ENCODE data around the gene MTHFD1L. TPM values are rescaled to one million over a fixed set of nuclear protein-coding genes. Genes with fewer than 3 reads are reported as not detected.

MTHFD1L gene
- total and polyA plus RNA-seq, 2 donors = 4.6 to 13.7 TPM

- 60% methylated on average over 7 of the region's 7 CpGs for WGBS
- Histone ChIP-seq H3K4me1 (ENCODE audit: insufficient read depth) (no peaks in the 10 kb centered on the region), H3K27ac (ENCODE audit: low read depth) (no peak overlapping the region), H3K36me3 (ENCODE audit: insufficient read depth) (no peaks in the 10 kb centered on the region), H3K4me3 (ENCODE audit: low read depth, low read length) (no peak overlapping the region)
- DNase-seq (ENCODE audit: extremely low spot score) = no peak
Observed at GRCh38 chr6:150940941-150941340, 75.4 kb downstream of the MTHFD1L start.

GRCh38 chr6:150949526-150949925, 84.0 kb downstream of the MTHFD1L start:
- no peak for DNase-seq (ENCODE audit: extremely low spot score)
- WGBS = 94% methylated on average over 11 of the region's 11 CpGs
- Histone ChIP-seq H3K4me1 (ENCODE audit: insufficient read depth) (no peaks in the 10 kb centered on the region), H3K27ac (ENCODE audit: low read depth) (no peak overlapping the region), H3K36me3 (ENCODE audit: insufficient read depth) (peaks cover 2% of the 10 kb centered on the region), H3K4me3 (ENCODE audit: low read depth, low read length) (no peak overlapping the region)

GRCh38 chr6:150953851-150954250, 88.3 kb downstream of the MTHFD1L start:
- WGBS = 64% methylated on average over 5 of the region's 5 CpGs
- no peak overlapping the region for H3K4me3 ChIP-seq (ENCODE audit: low read depth, low read length)
- H3K4me1 ChIP-seq (ENCODE audit: insufficient read depth) = no peaks in the 10 kb centered on the region
- no peak for DNase-seq (ENCODE audit: extremely low spot score)
- peaks cover 2% of the 10 kb centered on the region for H3K36me3 ChIP-seq (ENCODE audit: insufficient read depth)
- no peak overlapping the region for H3K27ac ChIP-seq (ENCODE audit: low read depth)

GRCh38 chr6:150959166-150959565, 93.7 kb downstream of the MTHFD1L start:
- DNase-seq (ENCODE audit: extremely low spot score) = no peak
- WGBS = 45% methylated on average over 4 of the region's 4 CpGs
- Histone ChIP-seq H3K36me3 (ENCODE audit: insufficient read depth) (no peaks in the 10 kb centered on the region), H3K4me3 (ENCODE audit: low read depth, low read length) (no peak overlapping the region), H3K27ac (ENCODE audit: low read depth) (no peak overlapping the region), H3K4me1 (ENCODE audit: insufficient read depth) (no peaks in the 10 kb centered on the region)

GRCh38 chr6:150962436-150962835, 96.9 kb downstream of the MTHFD1L start:
- 98% methylated on average over 2 of the region's 2 CpGs for WGBS
- no peak for DNase-seq (ENCODE audit: extremely low spot score)
- no peak overlapping the region for H3K27ac ChIP-seq (ENCODE audit: low read depth)
- no peaks in the 10 kb centered on the region for H3K4me1 ChIP-seq (ENCODE audit: insufficient read depth)
- no peaks in the 10 kb centered on the region for H3K36me3 ChIP-seq (ENCODE audit: insufficient read depth)
- H3K4me3 ChIP-seq (ENCODE audit: low read depth, low read length) = no peak overlapping the region

GRCh38 chr6:150964765-150965164, 99.3 kb downstream of the MTHFD1L start:
- Histone ChIP-seq H3K4me3 (ENCODE audit: low read depth, low read length) (no peak overlapping the region), H3K36me3 (ENCODE audit: insufficient read depth) (no peaks in the 10 kb centered on the region), H3K4me1 (ENCODE audit: insufficient read depth) (no peaks in the 10 kb centered on the region), H3K27ac (ENCODE audit: low read depth) (no peak overlapping the region)
- WGBS = 91% methylated on average over 2 of the region's 2 CpGs
- no peak for DNase-seq (ENCODE audit: extremely low spot score)

GRCh38 chr6:150966786-150967185, 101.3 kb downstream of the MTHFD1L start:
- WGBS = 88% methylated on average over 6 of the region's 6 CpGs
- Histone ChIP-seq H3K36me3 (ENCODE audit: insufficient read depth) (no peaks in the 10 kb centered on the region), H3K27ac (ENCODE audit: low read depth) (no peak overlapping the region), H3K4me1 (ENCODE audit: insufficient read depth) (no peaks in the 10 kb centered on the region), H3K4me3 (ENCODE audit: low read depth, low read length) (no peak overlapping the region)
- no peak for DNase-seq (ENCODE audit: extremely low spot score)

- H3K27ac ChIP-seq (ENCODE audit: low read depth) = no peak overlapping the region
- no peak overlapping the region for H3K4me3 ChIP-seq (ENCODE audit: low read depth, low read length)
- no peaks in the 10 kb centered on the region for H3K36me3 ChIP-seq (ENCODE audit: insufficient read depth)
- DNase-seq (ENCODE audit: extremely low spot score) = no peak
- H3K4me1 ChIP-seq (ENCODE audit: insufficient read depth) = no peaks in the 10 kb centered on the region
- 83% methylated on average over 6 of the region's 6 CpGs for WGBS
Observed at GRCh38 chr6:150967381-150967780, 101.9 kb downstream of the MTHFD1L start.

- Histone ChIP-seq H3K4me1 (ENCODE audit: insufficient read depth) (no peaks in the 10 kb centered on the region), H3K4me3 (ENCODE audit: low read depth, low read length) (no peak overlapping the region), H3K36me3 (ENCODE audit: insufficient read depth) (no peaks in the 10 kb centered on the region), H3K27ac (ENCODE audit: low read depth) (no peak overlapping the region)
- WGBS = 80% methylated on average over 8 of the region's 8 CpGs
- DNase-seq (ENCODE audit: extremely low spot score) = no peak
Observed at GRCh38 chr6:150967910-150968309, 102.4 kb downstream of the MTHFD1L start.

- Histone ChIP-seq H3K4me3 (ENCODE audit: low read depth, low read length) (no peak overlapping the region), H3K27ac (ENCODE audit: low read depth) (no peak overlapping the region), H3K36me3 (ENCODE audit: insufficient read depth) (no peaks in the 10 kb centered on the region), H3K4me1 (ENCODE audit: insufficient read depth) (no peaks in the 10 kb centered on the region)
- DNase-seq (ENCODE audit: extremely low spot score) = no peak
- 94% methylated on average over 4 of the region's 4 CpGs for WGBS
Observed at GRCh38 chr6:150969901-150970300, 104.4 kb downstream of the MTHFD1L start.

- H3K4me1 ChIP-seq (ENCODE audit: insufficient read depth) = no peaks in the 10 kb centered on the region
- 75% methylated on average over 8 of the region's 8 CpGs for WGBS
- DNase-seq (ENCODE audit: extremely low spot score) = no peak
- no peak overlapping the region for H3K27ac ChIP-seq (ENCODE audit: low read depth)
- no peak overlapping the region for H3K4me3 ChIP-seq (ENCODE audit: low read depth, low read length)
- no peaks in the 10 kb centered on the region for H3K36me3 ChIP-seq (ENCODE audit: insufficient read depth)
Observed at GRCh38 chr6:150971219-150971618, 105.7 kb downstream of the MTHFD1L start.

GRCh38 chr6:150975136-150975535, 109.6 kb downstream of the MTHFD1L start:
- Histone ChIP-seq H3K4me3 (ENCODE audit: low read depth, low read length) (no peak overlapping the region), H3K36me3 (ENCODE audit: insufficient read depth) (no peaks in the 10 kb centered on the region), H3K4me1 (ENCODE audit: insufficient read depth) (no peaks in the 10 kb centered on the region), H3K27ac (ENCODE audit: low read depth) (no peak overlapping the region)
- DNase-seq (ENCODE audit: extremely low spot score) = no peak
- WGBS = 96% methylated on average over 6 of the region's 6 CpGs

- H3K36me3 ChIP-seq (ENCODE audit: insufficient read depth) = no peaks in the 10 kb centered on the region
- DNase-seq (ENCODE audit: extremely low spot score) = no peak
- no peak overlapping the region for H3K27ac ChIP-seq (ENCODE audit: low read depth)
- H3K4me3 ChIP-seq (ENCODE audit: low read depth, low read length) = no peak overlapping the region
- no peaks in the 10 kb centered on the region for H3K4me1 ChIP-seq (ENCODE audit: insufficient read depth)
- 73% methylated on average over 2 of the region's 2 CpGs for WGBS
Observed at GRCh38 chr6:150977281-150977680, 111.8 kb downstream of the MTHFD1L start.

- WGBS = 84% methylated on average over 10 of the region's 10 CpGs
- Histone ChIP-seq H3K4me3 (ENCODE audit: low read depth, low read length) (no peak overlapping the region), H3K36me3 (ENCODE audit: insufficient read depth) (no peaks in the 10 kb centered on the region), H3K27ac (ENCODE audit: low read depth) (no peak overlapping the region), H3K4me1 (ENCODE audit: insufficient read depth) (no peaks in the 10 kb centered on the region)
- no peak for DNase-seq (ENCODE audit: extremely low spot score)
Observed at GRCh38 chr6:150978624-150979023, 113.1 kb downstream of the MTHFD1L start.

GRCh38 chr6:150979826-150980350, 114.4 kb downstream of the MTHFD1L start:
- H3K27ac ChIP-seq (ENCODE audit: low read depth) = no peak overlapping the region
- no peaks in the 10 kb centered on the region for H3K4me1 ChIP-seq (ENCODE audit: insufficient read depth)
- 38% methylated on average over 6 of the region's 6 CpGs for WGBS
- H3K36me3 ChIP-seq (ENCODE audit: insufficient read depth) = no peaks in the 10 kb centered on the region
- DNase-seq (ENCODE audit: extremely low spot score) = no peak
- no peak overlapping the region for H3K4me3 ChIP-seq (ENCODE audit: low read depth, low read length)

Measured in urinary bladder (tissue), 4 donors.